ENCODE measurements around the gene PIGQ.

The PIGQ gene

DNA sequence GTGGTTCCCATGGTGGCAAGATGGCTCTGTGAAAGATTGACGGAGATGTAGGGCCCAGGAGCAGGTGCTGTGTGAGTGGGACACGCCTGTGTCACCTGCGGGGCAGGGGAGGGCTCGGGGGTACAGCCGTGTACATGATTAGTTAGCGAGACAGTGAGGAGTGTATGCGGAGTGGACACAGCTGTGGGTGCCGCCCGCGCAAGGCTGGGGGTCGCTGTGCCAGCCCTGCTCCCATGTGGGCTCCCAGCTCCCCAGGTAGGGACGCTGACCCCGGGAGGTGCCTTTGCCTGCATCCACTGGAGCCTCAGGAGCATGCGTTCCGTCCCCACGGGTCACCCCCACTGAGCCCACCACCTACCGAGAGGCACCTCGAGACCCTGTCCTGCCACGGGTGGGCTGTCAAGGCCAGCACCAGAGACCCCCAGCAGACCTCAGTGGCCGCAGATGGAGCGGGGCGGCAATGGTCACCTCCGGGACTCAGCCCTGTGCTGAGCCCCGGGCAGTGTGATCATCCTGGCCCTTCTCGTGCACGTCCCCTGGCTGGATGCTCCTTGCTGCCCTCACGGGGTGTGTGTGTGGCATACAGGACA is 34.8 kb upstream of the PIGQ start:
- no peak for DNase-seq

DNA sequence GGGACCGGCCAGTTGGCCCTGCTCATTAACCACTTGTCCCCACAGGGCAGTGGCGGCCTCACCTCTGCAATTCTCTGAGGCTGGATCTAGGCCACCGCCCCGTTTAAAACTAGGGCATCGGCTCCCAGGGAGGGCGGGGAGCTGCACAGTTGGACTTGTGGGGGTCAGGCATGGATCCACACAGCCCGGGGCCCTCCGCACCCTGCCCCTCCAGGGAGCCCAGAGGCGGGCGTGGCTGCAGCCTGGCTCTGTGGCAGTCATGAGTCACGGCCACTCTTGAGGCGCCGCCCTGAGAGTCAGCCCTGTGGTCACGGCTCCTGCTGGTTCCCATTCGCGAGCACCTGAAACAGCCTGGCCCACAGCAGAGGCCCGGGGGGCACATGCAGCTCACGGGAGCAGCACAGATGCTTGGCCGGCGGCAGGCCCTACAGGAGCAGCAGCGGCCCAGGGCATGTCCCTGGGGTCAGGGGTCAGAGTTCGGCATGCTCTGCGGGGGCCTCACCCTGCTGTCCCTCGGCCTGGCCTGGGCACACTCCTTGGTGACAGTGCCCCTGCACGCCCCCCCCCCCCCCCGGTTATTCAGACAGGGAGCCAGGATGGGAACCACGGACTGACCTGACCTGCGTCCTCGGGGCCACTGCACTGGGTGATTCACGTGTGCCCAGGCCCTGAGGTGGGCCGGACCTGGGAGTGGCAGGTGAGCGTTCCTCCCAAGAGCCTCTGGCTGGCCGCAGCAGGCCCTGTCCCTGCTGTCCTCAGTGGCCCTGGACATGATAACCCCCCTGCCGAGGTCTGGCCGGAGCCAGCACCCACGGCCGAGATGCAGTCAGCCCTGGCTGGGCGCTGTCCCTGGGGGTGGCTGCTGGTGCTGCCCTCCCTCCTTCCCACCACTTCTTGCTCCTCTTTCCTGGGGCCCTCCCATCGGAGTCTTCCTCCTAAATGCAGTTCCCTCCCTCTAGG is 34.0 kb upstream of the PIGQ start:
- DNase-seq, result no peak

DNA sequence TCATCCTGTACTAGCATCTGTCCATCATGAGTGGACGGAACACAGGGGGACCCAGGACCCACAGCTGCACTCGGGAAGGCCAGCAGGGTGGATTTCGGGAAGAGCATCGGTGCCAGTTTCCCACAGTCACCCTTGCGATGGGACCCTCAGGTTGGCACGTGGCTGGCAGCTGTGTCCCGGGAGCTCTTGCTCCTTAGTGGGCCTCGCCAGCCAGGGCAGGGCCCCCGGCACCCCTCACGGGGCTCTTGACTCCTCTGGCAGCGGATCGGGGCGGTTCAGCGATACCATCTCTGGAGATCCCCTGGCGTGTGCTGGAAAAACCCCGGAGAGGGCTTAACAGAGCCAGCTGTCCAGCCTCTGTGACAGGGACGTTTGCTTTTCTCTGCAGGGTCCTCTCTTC is 33.0 kb upstream of the PIGQ start:
- DNase-seq, result no peak

DNA sequence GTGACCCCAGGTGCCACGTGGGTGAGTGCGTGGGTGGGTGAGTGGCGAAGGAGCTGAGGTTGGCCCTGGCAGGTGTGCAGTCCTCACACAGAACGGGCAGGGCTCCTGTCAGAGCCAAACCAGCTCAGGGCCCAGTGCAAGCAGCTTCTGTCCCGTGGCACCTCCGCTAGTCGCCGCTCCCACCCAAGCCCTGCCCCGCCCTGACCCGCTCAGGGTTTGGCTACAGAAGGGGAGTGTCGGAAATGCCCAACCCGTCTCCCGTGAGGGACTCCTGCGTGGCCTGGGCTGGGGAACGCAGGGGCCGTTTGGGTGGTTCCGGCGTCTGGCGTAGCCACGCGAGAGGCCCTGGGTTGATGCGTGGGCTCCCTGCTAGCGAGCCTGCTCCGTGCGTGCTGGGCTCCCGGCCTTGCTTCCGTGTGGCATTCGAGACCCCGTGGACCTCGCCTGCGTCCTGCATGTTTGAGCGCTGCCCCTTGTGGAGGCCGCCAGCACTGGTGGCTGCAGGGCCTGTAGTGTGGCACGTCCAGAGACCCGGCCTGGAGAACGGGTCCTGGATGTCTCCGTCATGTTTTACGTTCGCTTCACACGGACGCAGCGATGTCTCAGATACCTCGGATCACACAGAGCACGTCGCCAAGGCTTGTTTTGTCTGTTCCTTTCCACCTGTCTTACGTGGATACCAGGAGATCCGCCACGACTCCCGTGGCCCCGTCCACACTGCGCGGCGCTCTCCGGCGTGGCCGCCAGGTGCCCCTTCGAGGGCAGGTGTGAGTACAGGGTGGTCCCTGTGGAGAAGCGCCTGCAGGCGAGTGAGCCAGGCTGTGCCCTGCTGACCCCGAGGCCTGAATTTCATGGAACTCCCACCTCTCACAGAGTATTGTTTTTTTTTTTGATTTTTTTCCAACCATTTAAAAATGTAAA is 32.1 kb upstream of the PIGQ start:
- DNase-seq, result no peak

DNA sequence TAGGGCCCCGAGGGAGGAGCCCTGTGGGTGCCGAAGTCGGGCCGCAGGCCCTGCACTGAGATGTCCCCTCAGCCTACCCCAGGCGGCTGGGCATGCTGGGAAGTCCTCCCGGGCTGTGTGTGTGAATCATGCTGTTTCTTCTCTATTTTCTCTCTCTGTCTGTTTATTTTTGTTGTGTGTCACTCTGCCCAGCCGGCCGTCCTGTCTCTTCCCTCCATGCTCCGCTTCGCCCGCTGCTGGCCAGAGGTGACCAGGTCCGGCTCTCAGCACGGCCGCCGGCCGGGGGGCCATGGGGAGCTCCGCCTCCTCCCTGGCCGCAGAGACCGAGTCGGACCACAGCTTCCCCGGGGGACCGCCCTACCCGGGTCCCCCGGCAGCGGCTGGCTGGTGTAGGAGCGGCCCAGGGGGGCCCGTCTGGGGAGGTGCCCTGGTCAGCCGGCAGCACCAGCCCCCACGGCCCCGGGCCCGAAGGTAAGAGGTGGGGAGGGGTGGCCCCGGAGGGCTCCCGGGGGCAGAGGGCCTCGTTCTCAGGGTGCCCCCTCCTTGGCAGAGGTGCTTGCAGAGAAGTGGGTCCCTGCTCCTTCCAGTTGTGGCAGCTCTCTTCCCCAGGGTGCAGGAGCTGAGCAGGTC is 29.8 kb upstream of the PIGQ start:
- DNase-seq, result no peak

DNA sequence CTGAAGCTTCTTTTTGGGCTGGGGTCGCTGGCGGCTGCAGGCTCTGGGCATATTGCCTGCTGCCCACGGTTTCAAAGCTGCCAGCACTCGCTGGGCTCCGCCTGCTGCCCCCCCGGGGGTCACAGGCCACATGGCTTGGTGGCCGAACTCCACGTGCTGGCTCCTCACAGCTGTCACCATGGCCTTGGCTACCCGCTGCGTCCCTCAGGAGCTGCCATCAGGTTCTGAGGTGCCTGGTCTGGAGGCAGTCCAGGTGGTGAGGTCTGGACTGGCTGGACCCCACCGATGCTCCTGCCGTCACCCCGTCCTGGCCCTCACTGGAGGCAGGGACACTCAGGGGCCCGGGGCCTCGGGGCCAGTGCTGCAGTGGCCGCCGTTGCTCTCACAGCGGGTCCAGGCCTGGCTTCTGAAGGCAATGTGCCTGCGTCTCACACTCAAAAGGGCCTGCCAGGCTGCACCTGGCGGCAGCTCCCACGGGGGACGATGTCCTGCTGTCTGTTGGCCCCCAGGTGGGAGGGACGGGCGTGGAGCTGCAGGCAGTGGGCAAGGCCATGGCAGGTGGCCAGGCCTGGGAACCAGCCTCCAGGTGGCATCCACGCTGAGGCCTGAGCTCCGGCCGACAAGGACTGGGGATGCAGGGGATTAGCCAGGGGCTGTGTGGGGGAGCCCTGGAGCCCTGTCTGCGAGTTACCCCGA is 29.0 kb upstream of the PIGQ start:
- no peak for DNase-seq

DNA sequence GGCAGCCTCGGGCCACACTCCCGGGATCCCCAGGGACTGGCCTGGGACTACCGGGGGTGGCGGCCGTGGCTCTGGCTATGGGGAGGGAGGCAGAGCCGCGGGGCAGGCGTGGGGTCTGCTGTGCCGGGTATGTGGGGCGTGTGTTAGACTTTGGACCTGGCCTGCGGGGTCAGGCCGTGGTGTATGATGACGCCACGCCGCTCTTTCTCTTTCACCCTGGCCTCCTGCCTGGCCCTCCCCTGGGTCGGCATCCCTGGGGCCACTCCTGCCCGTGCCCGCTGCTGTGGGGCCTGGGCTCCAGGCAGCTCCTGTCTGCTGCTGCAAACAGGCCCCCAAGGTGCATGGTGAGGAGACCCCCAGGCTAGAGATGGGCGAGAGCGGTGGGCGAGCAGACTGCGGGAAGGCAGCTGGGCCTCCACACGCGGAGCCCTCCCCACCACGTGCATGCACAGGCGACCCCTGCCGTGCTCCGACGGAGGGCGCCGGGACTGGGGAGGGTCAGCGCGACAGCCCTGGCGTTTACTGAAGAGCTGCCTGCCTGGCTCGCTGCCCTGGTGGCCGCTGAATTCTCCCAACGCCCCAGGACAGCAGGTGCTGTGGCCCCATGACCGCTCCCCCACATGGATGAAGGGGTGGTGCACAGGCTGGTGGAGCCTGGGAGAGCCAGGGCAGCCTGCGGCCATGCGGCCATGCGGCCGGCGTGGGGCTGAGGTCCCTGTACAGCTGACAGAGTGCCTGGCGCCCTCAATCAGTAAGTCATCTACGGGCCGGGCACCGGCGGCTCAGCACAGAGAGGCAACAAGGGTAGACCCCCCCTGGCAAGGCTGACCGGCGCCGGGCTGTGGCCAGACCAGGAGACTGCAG is 26.2 kb upstream of the PIGQ start:
- DNase-seq, result no peak

DNA sequence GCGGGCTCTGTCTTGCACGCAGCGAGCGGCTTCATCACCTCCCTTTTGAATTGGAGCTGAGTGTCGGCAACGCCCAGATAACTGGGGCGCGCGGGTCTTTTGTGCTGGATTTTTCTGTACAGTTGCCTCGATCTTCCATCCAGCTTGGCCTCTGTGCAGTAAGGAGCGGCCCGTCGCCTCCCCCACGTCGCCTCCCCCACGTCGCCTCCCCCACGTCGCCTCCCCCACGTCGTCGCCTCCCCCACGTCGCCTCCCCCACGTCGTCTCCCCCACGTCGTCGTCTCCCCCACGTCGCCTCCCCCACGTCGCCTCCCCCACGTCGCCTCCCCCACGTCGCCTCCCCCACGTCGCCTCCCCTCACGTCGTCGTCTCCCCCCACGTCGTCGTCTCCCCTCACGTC is 25.3 kb upstream of the PIGQ start:
- no peak for DNase-seq

DNA sequence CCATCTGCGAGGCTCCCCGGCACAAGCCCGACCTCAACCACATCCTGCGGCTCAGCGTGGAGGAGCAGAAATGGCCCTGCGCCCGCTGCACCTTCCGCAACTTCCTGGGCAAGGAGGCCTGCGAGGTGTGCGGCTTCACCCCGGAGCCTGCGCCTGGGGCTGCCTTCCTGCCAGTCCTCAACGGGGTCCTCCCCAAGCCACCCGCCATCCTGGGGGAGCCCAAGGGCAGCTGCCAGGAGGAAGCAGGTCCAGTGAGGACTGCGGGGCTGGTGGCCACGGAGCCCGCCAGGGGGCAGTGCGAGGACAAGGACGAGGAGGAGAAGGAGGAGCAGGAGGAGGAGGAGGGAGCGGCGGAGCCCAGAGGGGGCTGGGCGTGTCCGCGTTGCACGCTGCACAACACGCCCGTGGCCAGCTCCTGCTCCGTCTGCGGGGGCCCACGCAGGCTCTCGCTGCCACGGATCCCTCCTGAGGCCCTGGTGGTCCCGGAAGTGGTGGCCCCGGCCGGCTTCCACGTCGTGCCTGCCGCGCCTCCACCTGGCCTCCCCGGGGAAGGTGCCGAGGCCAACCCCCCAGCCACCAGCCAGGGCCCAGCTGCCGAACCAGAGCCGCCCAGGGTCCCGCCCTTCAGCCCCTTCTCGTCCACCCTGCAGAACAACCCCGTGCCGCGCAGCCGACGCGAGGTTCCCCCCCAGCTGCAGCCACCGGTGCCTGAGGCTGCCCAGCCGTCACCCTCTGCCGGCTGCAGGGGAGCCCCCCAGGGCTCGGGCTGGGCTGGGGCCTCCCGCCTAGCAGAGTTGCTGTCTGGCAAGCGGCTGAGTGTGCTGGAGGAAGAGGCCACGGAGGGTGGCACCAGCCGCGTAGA is 22.6 kb upstream of the PIGQ start:
- no peak for DNase-seq

DNA sequence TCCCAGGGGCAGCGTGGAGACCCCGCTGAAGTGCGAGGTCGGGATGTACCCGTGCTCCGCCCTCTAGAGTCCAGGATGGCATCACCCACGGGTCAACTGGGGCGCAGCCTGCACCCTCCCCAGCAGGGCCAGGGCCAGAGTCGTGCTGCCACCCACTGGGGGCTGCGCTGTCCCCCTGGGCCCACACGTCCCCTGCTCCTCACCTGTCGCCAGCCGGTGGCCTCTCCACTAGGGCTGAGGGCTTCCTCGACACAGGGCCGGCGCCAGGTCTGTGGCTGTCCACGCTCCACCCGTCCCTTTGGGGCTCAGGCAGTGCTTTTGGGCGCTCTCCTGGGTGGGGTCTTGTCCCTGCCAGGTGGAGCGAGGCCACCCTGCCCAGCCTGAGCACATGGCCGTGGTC is 21.2 kb upstream of the PIGQ start:
- no peak for DNase-seq

DNA sequence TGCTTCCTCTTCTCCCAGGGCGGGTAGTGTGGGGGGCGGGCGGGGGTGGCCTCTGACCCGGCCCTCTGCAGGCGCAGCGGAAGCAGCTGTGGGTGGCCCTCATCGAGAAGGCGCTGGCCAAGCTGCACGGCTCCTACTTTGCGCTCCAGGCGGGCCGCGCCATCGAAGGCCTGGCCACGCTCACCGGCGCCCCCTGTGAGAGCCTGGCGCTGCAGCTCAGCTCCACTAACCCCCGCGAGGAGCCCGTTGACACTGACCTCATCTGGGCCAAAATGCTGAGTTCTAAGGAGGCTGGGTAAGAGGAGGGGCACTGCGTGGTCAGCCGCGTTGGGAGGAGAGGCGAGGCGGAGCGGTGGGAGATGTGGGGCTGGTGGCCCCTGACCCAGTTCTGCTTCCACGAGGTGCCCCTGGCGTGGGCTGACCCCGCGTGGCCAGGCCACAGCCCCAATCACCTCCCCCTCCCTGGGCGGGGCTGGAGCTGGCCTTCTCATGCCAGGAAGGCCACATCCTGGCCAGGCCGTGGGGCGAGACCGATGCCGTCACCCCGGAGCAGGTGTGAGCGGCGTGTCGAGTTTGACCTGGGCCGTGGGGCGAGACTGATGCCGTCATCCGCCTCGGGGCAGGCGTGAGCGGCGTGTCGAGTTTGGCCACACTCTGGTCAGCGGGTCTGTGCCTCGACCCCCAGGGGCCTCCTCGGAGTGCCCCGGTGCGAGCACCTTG is 20.1 kb upstream of the PIGQ start:
- no peak for DNase-seq

DNA sequence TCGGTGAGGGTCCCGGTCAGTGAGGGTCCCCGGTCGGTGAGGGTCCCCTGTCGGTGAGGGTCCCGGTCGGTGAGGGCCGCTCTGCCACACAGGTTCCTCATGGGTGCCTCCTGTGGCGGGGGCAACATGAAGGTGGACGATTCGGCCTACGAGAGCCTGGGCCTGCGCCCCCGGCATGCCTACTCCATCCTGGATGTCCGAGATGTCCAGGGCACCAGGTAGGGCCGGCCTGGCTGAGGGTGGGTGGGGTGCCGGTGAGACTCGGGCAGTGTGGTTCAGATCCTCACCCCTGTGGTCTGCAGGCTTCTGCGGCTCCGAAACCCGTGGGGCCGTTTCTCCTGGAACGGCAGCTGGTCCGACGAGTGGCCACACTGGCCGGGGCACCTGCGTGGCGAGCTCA is 18.6 kb upstream of the PIGQ start:
- no peak for DNase-seq

DNA sequence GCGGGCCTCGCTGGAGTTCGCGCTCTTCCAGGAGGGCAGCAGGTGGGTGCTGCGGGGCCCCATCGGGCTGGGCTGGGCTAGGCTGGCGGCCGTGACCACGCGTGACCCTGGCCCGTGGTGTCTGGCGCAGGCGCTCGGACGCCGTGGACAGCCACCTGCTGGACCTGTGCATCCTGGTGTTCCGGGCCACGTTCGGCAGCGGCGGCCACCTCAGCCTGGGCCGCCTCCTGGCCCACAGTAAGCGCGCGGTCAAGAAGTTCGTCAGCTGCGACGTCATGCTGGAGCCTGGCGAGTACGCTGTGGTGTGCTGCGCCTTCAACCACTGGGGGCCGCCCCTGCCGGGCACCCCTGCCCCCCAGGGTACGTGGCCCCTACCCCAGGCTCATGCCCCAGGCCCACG is 17.6 kb upstream of the PIGQ start:
- no peak for DNase-seq

DNA sequence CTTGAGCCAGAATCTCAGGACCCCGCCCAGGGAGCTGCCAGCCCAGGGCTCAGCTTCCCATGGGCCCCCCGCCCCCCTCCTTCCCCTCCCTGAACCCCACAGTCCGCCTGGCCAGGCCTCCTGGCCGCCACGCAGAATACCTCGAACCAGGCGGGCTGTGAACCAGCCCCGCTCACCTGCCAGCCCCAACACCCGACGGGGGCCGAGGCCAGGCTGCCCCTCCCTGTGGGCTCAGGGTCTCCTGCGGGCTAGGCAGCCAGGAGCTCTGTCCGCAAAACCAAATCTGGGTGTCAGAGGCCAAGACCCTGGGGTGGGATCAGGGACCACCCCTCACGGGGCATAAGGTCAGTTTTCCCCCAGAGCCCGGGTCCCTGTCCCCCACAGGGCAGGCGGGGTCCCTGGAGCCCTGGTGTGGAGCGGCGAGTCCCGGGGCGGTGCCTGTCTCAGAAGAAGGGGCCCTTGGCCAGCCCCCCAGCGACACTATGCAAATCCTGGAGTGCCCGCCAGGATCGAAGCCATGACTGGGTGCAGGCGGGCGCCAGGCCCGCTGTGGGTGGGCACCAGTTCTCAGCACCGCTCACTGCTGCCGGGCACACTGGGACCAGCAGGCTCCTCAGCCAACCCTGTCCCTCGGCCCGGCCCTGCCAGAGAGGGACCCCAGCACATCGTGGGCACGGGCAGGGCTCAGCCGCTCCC is 16.0 kb upstream of the PIGQ start:
- no peak for DNase-seq

DNA sequence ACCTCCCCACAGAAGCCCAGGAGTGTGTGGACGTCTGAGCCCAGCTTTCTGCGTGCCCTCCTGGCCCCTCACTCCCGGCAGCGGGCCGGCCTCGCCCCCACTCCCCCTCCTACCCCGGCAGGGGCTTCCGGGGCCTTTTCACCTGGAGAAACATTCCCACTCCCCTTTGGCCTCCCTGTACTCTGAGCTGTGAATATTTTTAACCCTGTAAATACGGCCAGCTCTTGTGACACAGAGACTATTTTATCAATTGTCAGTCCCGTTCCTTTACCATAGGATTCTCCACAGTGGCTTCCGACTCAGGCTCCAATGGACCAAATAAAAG is 15.5 kb upstream of the PIGQ start:
- DNase-seq, result no peak

DNA sequence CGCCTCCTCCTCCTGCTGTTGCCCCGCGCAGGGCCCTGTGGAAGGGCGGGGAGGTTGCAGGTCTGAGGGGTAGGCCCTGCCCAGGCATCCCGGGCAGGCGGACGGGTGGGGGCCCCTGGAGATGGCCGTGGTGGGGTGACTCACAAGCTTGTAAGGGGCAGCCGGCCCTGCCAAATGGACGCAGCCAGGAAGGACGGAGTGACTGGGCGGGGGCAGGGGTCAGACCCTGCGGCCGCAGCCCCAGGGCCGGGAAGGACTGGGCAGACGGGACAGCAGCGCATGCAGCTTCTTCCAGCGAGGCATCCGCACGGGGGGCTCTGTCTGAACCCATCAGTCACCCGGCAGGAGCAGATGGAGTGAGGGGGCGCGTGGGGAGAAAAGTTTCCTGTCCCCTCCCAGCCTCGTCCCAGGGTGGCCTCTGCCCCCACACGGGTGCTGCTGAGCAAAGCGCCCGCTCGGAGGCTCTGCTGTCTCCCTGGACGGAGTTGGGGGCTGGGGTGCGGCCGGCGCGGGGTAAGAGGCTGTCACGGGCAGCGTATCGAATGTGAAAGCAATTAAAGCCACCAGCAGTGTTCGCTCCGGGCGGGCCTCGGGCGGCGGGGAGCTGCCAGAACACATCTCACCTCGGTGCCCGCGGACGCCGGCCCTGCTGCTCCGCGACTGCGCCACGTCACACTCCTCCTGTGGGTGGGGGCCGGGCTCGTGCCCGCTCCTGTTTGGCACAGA is 15.0 kb upstream of the PIGQ start:
- no peak for DNase-seq

DNA sequence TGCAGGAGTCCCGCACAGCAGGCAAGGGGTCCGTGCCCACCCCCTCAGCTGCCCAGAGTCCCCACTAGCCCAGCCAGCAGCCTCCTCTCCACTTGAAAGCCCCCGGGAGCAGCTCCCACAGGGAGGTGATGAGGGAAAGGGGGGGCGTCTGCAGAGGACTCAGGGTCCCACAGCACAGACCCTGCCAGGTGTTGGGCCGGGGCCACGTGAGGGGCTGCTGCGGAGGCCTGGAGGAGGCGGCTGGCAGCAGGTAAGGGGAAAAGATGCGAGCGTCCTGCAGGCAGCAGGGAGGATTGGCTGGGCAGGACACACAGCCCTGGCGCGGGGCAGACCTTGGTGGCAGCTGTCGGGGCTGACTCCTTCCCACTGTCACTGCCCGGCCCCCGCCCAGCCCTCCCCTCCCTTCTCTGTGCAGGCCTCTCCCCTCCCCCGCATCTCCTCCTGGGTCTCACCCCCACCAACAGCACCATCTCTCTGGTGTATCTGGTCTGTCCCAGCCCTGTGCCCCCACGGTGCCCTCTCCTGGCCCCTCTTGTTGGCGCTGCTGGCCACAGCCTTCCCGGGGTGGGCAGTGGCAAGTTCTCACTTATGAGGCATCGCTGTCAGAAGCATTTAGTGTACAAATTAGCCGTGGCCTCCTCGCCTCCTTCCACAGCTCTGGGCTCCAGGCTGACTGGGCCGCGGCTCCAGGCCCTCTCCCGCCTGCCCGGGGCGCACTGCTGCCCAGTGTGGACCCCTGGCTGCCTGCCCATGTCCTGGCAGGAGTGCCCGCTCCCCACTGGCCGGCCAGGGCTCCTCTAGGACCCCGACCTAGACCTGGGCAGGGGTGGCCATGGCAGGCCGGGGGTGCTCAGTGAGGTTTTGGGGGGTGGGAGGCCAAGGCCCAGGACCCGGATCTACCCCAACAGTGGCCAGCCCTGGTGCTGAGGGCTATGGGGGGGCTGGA is 14.0 kb upstream of the PIGQ start:
- DNase-seq, result no peak

Data from NCI-H2029 treated with DMSO at 0.1 percent for 48 hours (cell line).